ENCODE data around the gene SYNE2. TPM values are rescaled to one million over a fixed set of nuclear protein-coding genes. Genes with fewer than 3 reads are reported as not detected.
A peak's percentile ranks its signal among the peaks of the same experiment; 100 is the strongest.

SYNE2 gene
- total RNA-seq, 1 experiment from 2014 or later, result 16.0 TPM

DNA sequence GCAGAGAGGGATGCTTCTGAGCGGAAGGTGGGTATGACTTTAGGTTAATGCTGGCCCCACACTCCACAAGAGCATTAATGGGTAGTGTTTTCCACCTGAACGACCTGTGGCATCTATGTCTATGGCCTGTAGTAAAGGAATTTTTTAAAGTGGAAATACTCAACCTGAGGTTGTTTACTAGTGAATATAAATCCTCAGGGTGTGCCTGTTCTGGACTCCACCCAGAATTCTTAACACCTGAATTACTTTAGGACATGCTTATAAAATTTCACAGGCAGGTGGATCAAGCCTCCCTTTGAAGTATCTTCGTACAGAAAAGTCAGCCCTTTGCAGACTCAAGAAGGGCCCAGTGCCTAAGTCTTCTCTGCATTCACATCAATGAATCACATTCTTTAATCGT, 245.3 kb downstream of the SYNE2 start:
- ChIA-PET CTCF (no interaction called here), POLR2A (ENCODE audit: unreplicated experiment) (no interaction called here)
- TF ChIP-seq EZH2phosphoT487 (IDR thresholded peaks at IDR 0.05; ENCODE audit: borderline replicate concordance, low read length) (no peak), EZH2 (IDR thresholded peaks at IDR 0.05; ENCODE audit: low read length, unreplicated experiment) (no peak)
- TF ChIP-seq, protein P1, sequence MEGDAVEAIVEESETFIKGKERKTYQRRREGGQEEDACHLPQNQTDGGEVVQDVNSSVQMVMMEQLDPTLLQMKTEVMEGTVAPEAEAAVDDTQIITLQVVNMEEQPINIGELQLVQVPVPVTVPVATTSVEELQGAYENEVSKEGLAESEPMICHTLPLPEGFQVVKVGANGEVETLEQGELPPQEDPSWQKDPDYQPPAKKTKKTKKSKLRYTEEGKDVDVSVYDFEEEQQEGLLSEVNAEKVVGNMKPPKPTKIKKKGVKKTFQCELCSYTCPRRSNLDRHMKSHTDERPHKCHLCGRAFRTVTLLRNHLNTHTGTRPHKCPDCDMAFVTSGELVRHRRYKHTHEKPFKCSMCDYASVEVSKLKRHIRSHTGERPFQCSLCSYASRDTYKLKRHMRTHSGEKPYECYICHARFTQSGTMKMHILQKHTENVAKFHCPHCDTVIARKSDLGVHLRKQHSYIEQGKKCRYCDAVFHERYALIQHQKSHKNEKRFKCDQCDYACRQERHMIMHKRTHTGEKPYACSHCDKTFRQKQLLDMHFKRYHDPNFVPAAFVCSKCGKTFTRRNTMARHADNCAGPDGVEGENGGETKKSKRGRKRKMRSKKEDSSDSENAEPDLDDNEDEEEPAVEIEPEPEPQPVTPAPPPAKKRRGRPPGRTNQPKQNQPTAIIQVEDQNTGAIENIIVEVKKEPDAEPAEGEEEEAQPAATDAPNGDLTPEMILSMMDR (conservative IDR thresholded peaks at IDR 0.05; ENCODE audit: low read depth, low read length), result no peak
- Histone ChIP-seq H3K79me2 (ENCODE audit: low read length) (no peaks in the 10 kb centered on the region), H3K27ac (ENCODE audit: low read length) (no peak overlapping the region), H3K9me3 (ENCODE audit: low read length) (no peaks in the 10 kb centered on the region), H3K36me3 (ENCODE audit: low read depth, low read length) (no peaks in the 10 kb centered on the region), H3K4me2 (ENCODE audit: low read length) (no peak overlapping the region), H3K9ac (ENCODE audit: low read length) (no peak overlapping the region), H3K4me3 (ENCODE audit: low read length) (no peak overlapping the region), H3F3A (ENCODE audit: low read length, unreplicated experiment) (no peaks in the 10 kb centered on the region), H4K20me1 (ENCODE audit: low read length) (no peaks in the 10 kb centered on the region), H3K27me3 (ENCODE audit: low read length) (no peaks in the 10 kb centered on the region), H2AFZ (ENCODE audit: low read length) (no peak overlapping the region; the same call in 1 of the 2 replicates), H3K9me2 (replicated peaks; ENCODE audit: low read length) (no peaks in the 10 kb centered on the region), H3K4me1 (ENCODE audit: insufficient read depth, low read length) (peaks cover 2% of the 10 kb centered on the region; the same call in 1 of the 2 replicates)
- BruUV-seq (replicated peaks), result TSS peak; percentile 24
- intact Hi-C loops (cut with micrococcal nuclease), result no loop called here
- ATAC-seq (peak; percentile 72), DNase-seq (peak; percentile 6)

DNA sequence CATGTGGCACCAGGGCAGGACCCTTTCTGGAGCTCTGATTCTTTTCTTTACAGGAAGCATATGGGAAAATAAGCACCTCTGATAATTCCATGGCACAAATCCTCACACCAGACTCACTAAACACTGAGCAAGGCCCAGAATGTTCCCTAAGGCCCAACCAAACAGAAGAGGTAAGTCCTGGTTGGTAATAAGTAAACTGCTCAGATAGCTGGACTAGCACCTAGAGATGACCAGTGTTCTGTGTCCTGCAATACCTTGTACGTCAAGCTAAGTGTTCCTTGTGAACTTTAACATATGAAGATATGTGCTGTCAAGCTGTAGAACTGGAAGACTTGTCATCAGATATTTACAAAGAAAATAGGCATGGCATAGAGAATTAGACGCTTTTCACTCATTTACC, 254.6 kb downstream of the SYNE2 start:
- ChIA-PET CTCF (no interaction called here), POLR2A (ENCODE audit: unreplicated experiment) (no interaction called here)
- Histone ChIP-seq H2AFZ (ENCODE audit: low read length) (no peak overlapping the region), H4K20me1 (ENCODE audit: low read length) (no peaks in the 10 kb centered on the region), H3K9ac (ENCODE audit: low read length) (no peak overlapping the region), H3K4me1 (ENCODE audit: insufficient read depth, low read length) (peaks cover under 1% of the 10 kb centered on the region; the same call in 1 of the 2 replicates), H3F3A (ENCODE audit: low read length, unreplicated experiment) (no peaks in the 10 kb centered on the region), H3K27ac (ENCODE audit: low read length) (no peak overlapping the region), H3K9me2 (replicated peaks; ENCODE audit: low read length) (no peaks in the 10 kb centered on the region), H3K9me3 (ENCODE audit: low read length) (no peaks in the 10 kb centered on the region), H3K27me3 (ENCODE audit: low read length) (no peaks in the 10 kb centered on the region), H3K36me3 (ENCODE audit: low read depth, low read length) (no peaks in the 10 kb centered on the region), H3K79me2 (ENCODE audit: low read length) (no peaks in the 10 kb centered on the region), H3K4me2 (ENCODE audit: low read length) (no peak overlapping the region), H3K4me3 (ENCODE audit: low read length) (no peak overlapping the region)
- TF ChIP-seq EZH2phosphoT487 (IDR thresholded peaks at IDR 0.05; ENCODE audit: borderline replicate concordance, low read length) (no peak), EZH2 (IDR thresholded peaks at IDR 0.05; ENCODE audit: low read length, unreplicated experiment) (no peak)
- TF ChIP-seq, protein P1 (conservative IDR thresholded peaks at IDR 0.05; ENCODE audit: low read depth, low read length), result no peak
- intact Hi-C loops (cut with micrococcal nuclease), result no loop called here
- no TSS peak for BruUV-seq (replicated peaks)
- DNase-seq (no peak), ATAC-seq (no peak)

DNA sequence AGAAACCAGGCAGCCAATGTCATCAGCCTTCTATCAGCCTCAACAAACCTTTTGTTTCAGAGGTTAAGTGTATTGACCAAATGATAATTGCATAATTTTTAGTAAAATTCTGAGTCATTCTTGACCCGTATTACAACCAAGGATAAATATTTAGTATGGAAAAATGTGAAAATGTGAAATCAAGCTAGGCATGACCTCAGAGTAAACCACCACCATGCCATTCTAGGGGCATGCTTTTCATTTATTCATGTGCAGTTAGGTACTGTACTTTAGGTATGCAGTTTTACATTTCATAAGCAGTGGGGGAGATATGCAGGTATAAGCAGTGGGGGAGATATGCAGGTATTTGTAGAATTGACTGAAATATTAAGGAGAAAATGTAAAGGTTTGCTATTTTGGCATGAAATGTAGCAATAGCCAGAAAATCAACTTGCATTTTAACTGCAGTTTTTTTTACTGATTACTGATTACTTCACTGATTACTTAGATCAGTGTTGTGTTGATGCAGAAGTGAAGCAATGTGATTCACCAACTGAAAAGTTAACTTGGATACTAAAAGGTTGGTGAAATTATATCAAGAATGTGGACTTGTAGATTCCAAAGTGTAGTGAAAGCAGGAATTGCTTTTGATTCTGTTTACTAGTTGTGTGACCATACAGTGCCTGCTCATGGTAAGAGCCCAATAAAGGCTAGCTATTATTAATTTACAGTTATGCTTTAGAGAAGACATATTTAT, 257.2 kb downstream of the SYNE2 start:
- POLR2A ChIA-PET (ENCODE audit: unreplicated experiment), result interaction anchor here (0.6 kb wide), 2 partner anchors 459 to 491 kb away, joined by 3 to 5 read pairs; no protein-coding TSS in a partner anchor
- no peaks in the 10 kb centered on the region for H3K27me3 ChIP-seq (ENCODE audit: low read length)
- ATAC-seq (peak; percentile 29; the same call in 1 of the 2 replicates), DNase-seq (no peak)
- H3F3A ChIP-seq (ENCODE audit: low read length, unreplicated experiment), result no peaks in the 10 kb centered on the region
- no peaks in the 10 kb centered on the region for H3K36me3 ChIP-seq (ENCODE audit: low read depth, low read length)
- no peak overlapping the region for H3K27ac ChIP-seq (ENCODE audit: low read length)
- H3K9me3 ChIP-seq (ENCODE audit: low read length), result no peaks in the 10 kb centered on the region
- no peak overlapping the region for H2AFZ ChIP-seq (ENCODE audit: low read length)
- H3K9me2 ChIP-seq (replicated peaks; ENCODE audit: low read length), result no peaks in the 10 kb centered on the region
- H3K4me1 ChIP-seq (ENCODE audit: insufficient read depth, low read length), result peaks cover 5% of the 10 kb centered on the region; the same call in 1 of the 2 replicates
- H3K4me2 ChIP-seq (ENCODE audit: low read length), result no peak overlapping the region
- no peak overlapping the region for H3K9ac ChIP-seq (ENCODE audit: low read length)
- intact Hi-C loops (cut with micrococcal nuclease), result no loop called here
- no peaks in the 10 kb centered on the region for H4K20me1 ChIP-seq (ENCODE audit: low read length)
- H3K4me3 ChIP-seq (ENCODE audit: low read length), result no peak overlapping the region
- CTCF ChIA-PET, result no interaction called here
- no TSS peak for BruUV-seq (replicated peaks)
- TF ChIP-seq EZH2phosphoT487 (IDR thresholded peaks at IDR 0.05; ENCODE audit: borderline replicate concordance, low read length), result no peak
- TF ChIP-seq, protein P1 (conservative IDR thresholded peaks at IDR 0.05; ENCODE audit: low read depth, low read length), result no peak
- no peak for TF ChIP-seq EZH2 (IDR thresholded peaks at IDR 0.05; ENCODE audit: low read length, unreplicated experiment)
- H3K79me2 ChIP-seq (ENCODE audit: low read length), result no peaks in the 10 kb centered on the region

Measured in PC-3 (cell line).